ENCODE measurements around the gene VAMP8.

Gene VAMP8

GRCh38 chr2:85534099-85534498 is 43.3 kb upstream of the VAMP8 start:
- TF ChIP-seq ZC3H10 (CRISPR knock-in tag; IDR thresholded peaks at IDR 0.05) (no peak), OSR1 (CRISPR knock-in tag; IDR thresholded peaks at IDR 0.05) (no peak), GLIS3 (CRISPR knock-in tag; IDR thresholded peaks at IDR 0.05) (no peak), TOX (CRISPR knock-in tag; IDR thresholded peaks at IDR 0.05; ENCODE audit: borderline replicate concordance) (no peak), BACH2 (CRISPR knock-in tag; IDR thresholded peaks at IDR 0.05; ENCODE audit: borderline replicate concordance) (no peak), ZNF70 (CRISPR knock-in tag; IDR thresholded peaks at IDR 0.05) (no peak), CSRNP3 (CRISPR knock-in tag; IDR thresholded peaks at IDR 0.05) (no peak), ARNTL (CRISPR knock-in tag; IDR thresholded peaks at IDR 0.05; ENCODE audit: borderline replicate concordance, low read depth) (no peak), ZNF565 (CRISPR knock-in tag; conservative IDR thresholded peaks at IDR 0.05; ENCODE audit: low read depth) (no peak), CREB5 (CRISPR knock-in tag; IDR thresholded peaks at IDR 0.05; ENCODE audit: low read depth) (no peak), ZFP3 (CRISPR knock-in tag; IDR thresholded peaks at IDR 0.05) (no peak), CSDC2 (CRISPR knock-in tag; IDR thresholded peaks at IDR 0.05) (no peak), PPARA (CRISPR knock-in tag; IDR thresholded peaks at IDR 0.05; ENCODE audit: borderline replicate concordance) (no peak)
- no peak for ATAC-seq

GRCh38 chr2:85534881-85535280 is 42.5 kb upstream of the VAMP8 start:
- ATAC-seq: no peak
- no peak for TF ChIP-seq TOX (CRISPR knock-in tag; IDR thresholded peaks at IDR 0.05; ENCODE audit: borderline replicate concordance)
- no peak for TF ChIP-seq CREB5 (CRISPR knock-in tag; IDR thresholded peaks at IDR 0.05; ENCODE audit: low read depth)
- no peak for TF ChIP-seq ISL1 (CRISPR knock-in tag; IDR thresholded peaks at IDR 0.05)
- TF ChIP-seq ZFP30 (CRISPR knock-in tag; IDR thresholded peaks at IDR 0.05): no peak

- no peak for TF ChIP-seq ESRRG (CRISPR knock-in tag; IDR thresholded peaks at IDR 0.05)
- TF ChIP-seq ZNF70 (CRISPR knock-in tag; IDR thresholded peaks at IDR 0.05): peak; percentile 44; the same call in 1 of the 2 replicates
- ATAC-seq: peak; percentile 5; the same call in 1 of the 3 replicates
Measured at GRCh38 chr2:85536479-85536878, 40.9 kb upstream of the VAMP8 start.

- ATAC-seq: peak; percentile 26
- no peak for TF ChIP-seq ZFP30 (CRISPR knock-in tag; IDR thresholded peaks at IDR 0.05)
- no peak for TF ChIP-seq ISL1 (CRISPR knock-in tag; IDR thresholded peaks at IDR 0.05)
- TF ChIP-seq CREB5 (CRISPR knock-in tag; IDR thresholded peaks at IDR 0.05; ENCODE audit: low read depth): peak; percentile 22; the same call in 1 of the 2 replicates
- no peak for TF ChIP-seq ZC3H10 (CRISPR knock-in tag; IDR thresholded peaks at IDR 0.05)
- TF ChIP-seq CSRNP3 (CRISPR knock-in tag; IDR thresholded peaks at IDR 0.05): no peak
- peak; percentile 43; the same call in 1 of the 2 replicates for TF ChIP-seq ZFP3 (CRISPR knock-in tag; IDR thresholded peaks at IDR 0.05)
- peak; percentile 68; the same call in 1 of the 2 replicates for TF ChIP-seq ZNF70 (CRISPR knock-in tag; IDR thresholded peaks at IDR 0.05)
- no peak for TF ChIP-seq ESRRG (CRISPR knock-in tag; IDR thresholded peaks at IDR 0.05)
- no peak for TF ChIP-seq TOX (CRISPR knock-in tag; IDR thresholded peaks at IDR 0.05; ENCODE audit: borderline replicate concordance)
- no peak for TF ChIP-seq BACH2 (CRISPR knock-in tag; IDR thresholded peaks at IDR 0.05; ENCODE audit: borderline replicate concordance)
- no peak for TF ChIP-seq PPARA (CRISPR knock-in tag; IDR thresholded peaks at IDR 0.05; ENCODE audit: borderline replicate concordance)
- no peak for TF ChIP-seq RARB (CRISPR knock-in tag; IDR thresholded peaks at IDR 0.05)
- TF ChIP-seq ZNF8 (CRISPR knock-in tag; IDR thresholded peaks at IDR 0.05): no peak
- no peak for TF ChIP-seq TSHZ2 (CRISPR knock-in tag; IDR thresholded peaks at IDR 0.05)
- TF ChIP-seq SNAI2 (CRISPR knock-in tag; IDR thresholded peaks at IDR 0.05): 0 out of 2 replicates have a peak, but pooled peaks have one; percentile 29
- TF ChIP-seq ZNF565 (CRISPR knock-in tag; conservative IDR thresholded peaks at IDR 0.05; ENCODE audit: low read depth): no peak
- 0 out of 2 replicates have a peak, but pooled peaks have one; percentile 10 for TF ChIP-seq ARNTL (CRISPR knock-in tag; IDR thresholded peaks at IDR 0.05; ENCODE audit: borderline replicate concordance, low read depth)
- peak; percentile 28; the same call in 1 of the 2 replicates for TF ChIP-seq GLIS3 (CRISPR knock-in tag; IDR thresholded peaks at IDR 0.05)
- no peak for TF ChIP-seq POU6F1 (CRISPR knock-in tag; IDR thresholded peaks at IDR 0.05; ENCODE audit: borderline replicate concordance, low read depth)
- TF ChIP-seq CSDC2 (CRISPR knock-in tag; IDR thresholded peaks at IDR 0.05): no peak
Measured at GRCh38 chr2:85537600-85538506, 39.5 kb upstream of the VAMP8 start.

All from SK-N-SH treated with all-trans-retinoic acid at 6 μM for 48 hours (cell line).